Gastrocnemius medialis (tissue), 4 donors: ENCODE data around the gene PRKN. TPM values are rescaled to one million over a fixed set of nuclear protein-coding genes. Genes with fewer than 3 reads are reported as not detected.

Experiments used
- ATAC-seq, 2 donors: fragments of 150-250 bp; one replicate each; pipeline ENCODE4 v1.9.1; 2016
- DNase-seq, 2 donors: peaks; one replicate each; pipeline ENCODE4 v3.0.0-alpha.2; 2019
- H3K27ac ChIP-seq, 4 donors: fragments of 200-600 bp; sonication (generic); 1 replicate in 1 of 4; 2 replicates in 3 of 4; pipeline ENCODE4 v1.5.1; 2016 to 2018; ENCODE audit warnings: mild to moderate bottlenecking in 2 of 4, moderate library complexity in 1 of 4
- H3K27me3 ChIP-seq, 3 donors: fragments of 200-600 bp; sonication (generic) in 2 of 3; 1 replicate in 1 of 3; 2 replicates in 2 of 3; pipeline versions ENCODE4 v1.5.1 to v1.6.0; 2016 to 2019; ENCODE audit warnings: mild to moderate bottlenecking in 1 of 3, moderate library complexity in 1 of 3
- H3K36me3 ChIP-seq, 2 donors: fragments of 200-600 bp; sonication (generic) in 1 of 2; one replicate each; pipeline ENCODE4 v1.5.1; 2017 to 2018
- H3K4me1 ChIP-seq, 2 donors: fragments of 200-600 bp; sonication (generic) in 1 of 2; one replicate each; pipeline ENCODE4 v1.5.1; 2016 to 2017; ENCODE audit warnings: mild to moderate bottlenecking in 2 of 2
- H3K4me3 ChIP-seq, 4 donors: fragments of 200-600 bp; sonication (generic) in 3 of 4; 1 replicate in 1 of 4; 2 replicates in 3 of 4; pipeline ENCODE4 v1.5.1; 2016 to 2019; ENCODE audit warnings: mild to moderate bottlenecking in 2 of 4
- H3K9me3 ChIP-seq, 3 donors: fragments of 200-600 bp; sonication (generic) in 2 of 3; 1 replicate in 1 of 3; 2 replicates in 2 of 3; pipeline ENCODE4 v1.5.1; 2016 to 2019
- POLR2A ChIP-seq, 2 donors: fragments of 450-650 bp; IDR thresholded peaks; one replicate each; pipeline ENCODE4 v1.6.1; 2017; ENCODE audit warnings: antibody characterized with exemption in 2 of 2, mild to moderate bottlenecking in 2 of 2, moderate library complexity in 2 of 2
- in situ Hi-C, 4 donors: fragments of 200-750 bp; cut with MboI; loops; one replicate each; pipeline versions ENCODE4 v1.15.0 to v1.8.0; 2017; ENCODE audit warnings: low sequenced_read_pairs in 4 of 4
- intact Hi-C: fragments of 100-400 bp; cut with DNase I; formaldehyde crosslinking; loops from one replicate; pipeline ENCODE4 v1.15.1; 2023; ENCODE audit warnings: low total_unique reads
- total RNA-seq, 4 donors: library from RNA; depleted of rRNA; stranded (reverse); fragments of >200 nt; gene quantifications; one replicate each; pipeline versions ENCODE4 v1.1.0 to v1.2.3, GENCODE V29; 2016
- TF ChIP-seq, protein P1 (sequence below), 5 experiments: fragments of 450-650 bp in 3 of 5; fragments of 200-600 bp in 2 of 5; sonication (generic) in 2 of 5; IDR thresholded peaks in 4 of 5; conservative IDR thresholded peaks in 1 of 5; 1 replicate in 4 of 5; 2 replicates in 1 of 5; pipeline ENCODE4 v1.5.1; 2016 to 2019; ENCODE audit warnings: antibody characterized with exemption in 5 of 5, mild to moderate bottlenecking in 3 of 5, moderate library complexity in 3 of 5

PRKN gene
- total RNA-seq, 4 donors from 2014 or later: 8.4 to 21.6 (median 13.7) TPM

DNA sequence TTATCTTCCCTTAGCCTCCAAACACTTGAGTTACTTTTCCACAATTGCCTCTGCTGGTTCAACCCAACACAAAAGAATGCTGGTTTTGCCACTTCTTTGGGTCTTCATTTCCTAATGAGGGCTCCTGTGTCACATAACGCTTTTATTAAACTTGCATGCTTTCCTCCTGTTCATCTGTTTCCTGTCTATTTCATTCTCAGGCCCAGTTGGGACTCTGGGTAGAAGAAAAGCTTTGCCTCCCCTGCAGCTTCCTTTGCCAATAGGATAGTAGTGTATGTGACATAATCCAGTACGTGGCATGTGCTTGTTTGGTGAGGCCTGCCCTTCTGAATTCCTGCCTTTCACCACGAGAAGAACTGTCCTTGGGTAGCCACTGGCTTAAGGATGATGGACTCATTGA, 924.4 kb downstream of the PRKN start:
- no peaks in the 10 kb centered on the region for H3K36me3 ChIP-seq
- no peaks in the 10 kb centered on the region for H3K9me3 ChIP-seq
- H3K27ac ChIP-seq: no peak overlapping the region
- in situ Hi-C loops: no loop called here
- H3K4me1 ChIP-seq: no peaks in the 10 kb centered on the region
- ATAC-seq: no peak
- H3K4me3 ChIP-seq: no peak overlapping the region
- no peaks in the 10 kb centered on the region for H3K27me3 ChIP-seq
- no peak for TF ChIP-seq POLR2A (IDR thresholded peaks at IDR 0.05)
- TF ChIP-seq, protein P1, sequence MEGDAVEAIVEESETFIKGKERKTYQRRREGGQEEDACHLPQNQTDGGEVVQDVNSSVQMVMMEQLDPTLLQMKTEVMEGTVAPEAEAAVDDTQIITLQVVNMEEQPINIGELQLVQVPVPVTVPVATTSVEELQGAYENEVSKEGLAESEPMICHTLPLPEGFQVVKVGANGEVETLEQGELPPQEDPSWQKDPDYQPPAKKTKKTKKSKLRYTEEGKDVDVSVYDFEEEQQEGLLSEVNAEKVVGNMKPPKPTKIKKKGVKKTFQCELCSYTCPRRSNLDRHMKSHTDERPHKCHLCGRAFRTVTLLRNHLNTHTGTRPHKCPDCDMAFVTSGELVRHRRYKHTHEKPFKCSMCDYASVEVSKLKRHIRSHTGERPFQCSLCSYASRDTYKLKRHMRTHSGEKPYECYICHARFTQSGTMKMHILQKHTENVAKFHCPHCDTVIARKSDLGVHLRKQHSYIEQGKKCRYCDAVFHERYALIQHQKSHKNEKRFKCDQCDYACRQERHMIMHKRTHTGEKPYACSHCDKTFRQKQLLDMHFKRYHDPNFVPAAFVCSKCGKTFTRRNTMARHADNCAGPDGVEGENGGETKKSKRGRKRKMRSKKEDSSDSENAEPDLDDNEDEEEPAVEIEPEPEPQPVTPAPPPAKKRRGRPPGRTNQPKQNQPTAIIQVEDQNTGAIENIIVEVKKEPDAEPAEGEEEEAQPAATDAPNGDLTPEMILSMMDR (IDR thresholded peaks at IDR 0.05 in 4 of 5, conservative IDR thresholded peaks at IDR 0.05 in 1 of 5): no peak
- no peak for DNase-seq
- intact Hi-C loops: no loop called here

- ATAC-seq (no peak), DNase-seq (no peak)
- Histone ChIP-seq H3K4me1 (no peaks in the 10 kb centered on the region), H3K36me3 (no peaks in the 10 kb centered on the region), H3K9me3 (no peaks in the 10 kb centered on the region), H3K27me3 (no peaks in the 10 kb centered on the region), H3K27ac (no peak overlapping the region), H3K4me3 (no peak overlapping the region)
- in situ Hi-C loops: no loop called here
- intact Hi-C loops: no loop called here
- TF ChIP-seq, protein P1 (IDR thresholded peaks at IDR 0.05 in 4 of 5, conservative IDR thresholded peaks at IDR 0.05 in 1 of 5): no peak
- no peak for TF ChIP-seq POLR2A (IDR thresholded peaks at IDR 0.05)
Measured at GRCh38 chr6:161802231-161802630, 925.3 kb downstream of the PRKN start.

DNA sequence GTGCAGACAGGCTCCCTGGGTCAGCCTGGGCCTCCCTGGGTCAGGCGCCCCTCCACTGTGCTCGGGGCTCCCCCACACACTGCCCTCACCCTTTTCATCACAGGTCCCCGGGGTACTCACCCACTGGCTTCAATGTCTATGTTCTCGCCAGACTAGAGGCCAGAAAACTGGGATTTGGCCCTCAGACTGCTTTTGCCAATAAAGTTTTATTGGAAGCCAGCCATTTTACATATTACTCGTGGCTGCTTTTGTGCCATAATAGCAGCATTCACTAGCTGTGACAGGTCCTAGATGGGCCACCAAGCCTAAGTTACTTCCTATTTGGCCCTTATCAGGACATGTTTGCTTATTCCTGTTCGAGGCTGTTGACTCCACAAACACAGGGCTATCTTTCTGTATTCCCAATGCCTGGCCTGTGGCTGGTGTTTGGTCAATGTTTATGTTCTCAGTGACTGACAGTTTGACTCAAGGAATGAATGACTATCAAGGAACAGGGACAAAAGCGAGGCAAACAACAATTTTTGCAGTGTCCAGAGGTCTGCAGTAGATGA, 928.6 kb downstream of the PRKN start:
- Histone ChIP-seq H3K36me3 (no peaks in the 10 kb centered on the region), H3K9me3 (no peaks in the 10 kb centered on the region), H3K4me1 (no peaks in the 10 kb centered on the region), H3K27ac (no peak overlapping the region), H3K4me3 (no peak overlapping the region), H3K27me3 (no peaks in the 10 kb centered on the region)
- DNase-seq (no peak), ATAC-seq (no peak)
- in situ Hi-C loops (no loop called here), intact Hi-C loops (no loop called here)
- TF ChIP-seq, protein P1 (IDR thresholded peaks at IDR 0.05 in 4 of 5, conservative IDR thresholded peaks at IDR 0.05 in 1 of 5): no peak
- TF ChIP-seq POLR2A (IDR thresholded peaks at IDR 0.05): no peak

DNA sequence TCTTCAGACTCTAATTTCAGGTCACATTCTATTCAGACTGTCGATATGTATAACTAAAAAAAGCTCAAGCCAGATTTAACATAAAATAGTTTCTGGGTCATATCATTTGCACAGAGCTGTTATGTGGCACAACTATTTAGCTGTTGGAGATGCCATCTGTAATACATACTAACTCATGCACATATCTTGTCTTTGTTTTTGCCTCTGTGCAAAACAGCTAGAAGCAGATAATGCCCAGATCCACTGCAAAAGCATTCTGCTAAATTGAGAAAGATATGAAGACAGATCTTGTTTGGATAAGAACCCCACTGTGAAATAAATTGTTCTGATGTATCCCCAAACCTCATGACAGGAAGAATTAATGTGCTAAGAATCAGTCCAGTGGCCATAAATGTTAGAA, 930.9 kb downstream of the PRKN start:
- H3K27me3 ChIP-seq: no peaks in the 10 kb centered on the region
- H3K9me3 ChIP-seq: no peaks in the 10 kb centered on the region
- no peak for ATAC-seq
- DNase-seq: no peak
- no peaks in the 10 kb centered on the region for H3K4me1 ChIP-seq
- no peaks in the 10 kb centered on the region for H3K36me3 ChIP-seq
- H3K4me3 ChIP-seq: no peak overlapping the region
- no peak overlapping the region for H3K27ac ChIP-seq
- TF ChIP-seq, protein P1 (IDR thresholded peaks at IDR 0.05 in 4 of 5, conservative IDR thresholded peaks at IDR 0.05 in 1 of 5): no peak
- no peak for TF ChIP-seq POLR2A (IDR thresholded peaks at IDR 0.05)
- in situ Hi-C loops: no loop called here
- intact Hi-C loops: no loop called here
